ENCODE data around the gene OBSCN.
A peak's percentile ranks its signal among the peaks of the same experiment; 100 is the strongest.

The OBSCN gene

GRCh38 chr1:228368801-228369607, 161.2 kb downstream of the OBSCN start:
- DNase-seq (ENCODE audit: low spot score): no peak

GRCh38 chr1:228369608-228370438, 162.0 kb downstream of the OBSCN start:
- DNase-seq (ENCODE audit: low spot score): no peak

GRCh38 chr1:228370439-228370940, 162.6 kb downstream of the OBSCN start:
- no peak for DNase-seq (ENCODE audit: low spot score)

- no peak for DNase-seq (ENCODE audit: low spot score)
These were observed 163.3 kb downstream of the OBSCN start for GRCh38 chr1:228370941-228371740.

GRCh38 chr1:228371741-228372182, 163.9 kb downstream of the OBSCN start:
- no peak for DNase-seq (ENCODE audit: low spot score)

GRCh38 chr1:228372183-228373003, 164.5 kb downstream of the OBSCN start:
- no peak for DNase-seq (ENCODE audit: low spot score)

- DNase-seq (ENCODE audit: low spot score): no peak
These were observed 165.3 kb downstream of the OBSCN start for GRCh38 chr1:228373004-228373680.

- no peak for DNase-seq (ENCODE audit: low spot score)
These were observed 166.1 kb downstream of the OBSCN start for GRCh38 chr1:228373681-228374571.

GRCh38 chr1:228374711-228375577, 167.1 kb downstream of the OBSCN start:
- DNase-seq (ENCODE audit: low spot score): no peak

- no peak for DNase-seq (ENCODE audit: low spot score)
These were observed 167.9 kb downstream of the OBSCN start for GRCh38 chr1:228375578-228376261.

- no peak for DNase-seq (ENCODE audit: low spot score)
These were observed 168.4 kb downstream of the OBSCN start for GRCh38 chr1:228376262-228376628.

GRCh38 chr1:228376651-228377631, 169.1 kb downstream of the OBSCN start:
- DNase-seq (ENCODE audit: low spot score): no peak

- no peak for DNase-seq (ENCODE audit: low spot score)
These were observed 169.8 kb downstream of the OBSCN start for GRCh38 chr1:228377664-228378089.

- peak; percentile 47 for DNase-seq (ENCODE audit: low spot score)
These were observed 170.4 kb downstream of the OBSCN start for GRCh38 chr1:228378090-228378872.

- no peak for DNase-seq (ENCODE audit: low spot score)
These were observed 171.1 kb downstream of the OBSCN start for GRCh38 chr1:228378873-228379460.

- no peak for DNase-seq (ENCODE audit: low spot score)
These were observed 171.8 kb downstream of the OBSCN start for GRCh38 chr1:228379666-228380065.
